ENCODE data around the gene SUPT5H. TPM values are rescaled to one million over a fixed set of nuclear protein-coding genes. Genes with fewer than 3 reads are reported as not detected.

Gene SUPT5H
- total and polyA plus RNA-seq, 2 of the 13 experiments (the other 11 are each of a cell fraction or from before 2014, with no cell fraction given): 48.2 to 51.7 TPM

DNA sequence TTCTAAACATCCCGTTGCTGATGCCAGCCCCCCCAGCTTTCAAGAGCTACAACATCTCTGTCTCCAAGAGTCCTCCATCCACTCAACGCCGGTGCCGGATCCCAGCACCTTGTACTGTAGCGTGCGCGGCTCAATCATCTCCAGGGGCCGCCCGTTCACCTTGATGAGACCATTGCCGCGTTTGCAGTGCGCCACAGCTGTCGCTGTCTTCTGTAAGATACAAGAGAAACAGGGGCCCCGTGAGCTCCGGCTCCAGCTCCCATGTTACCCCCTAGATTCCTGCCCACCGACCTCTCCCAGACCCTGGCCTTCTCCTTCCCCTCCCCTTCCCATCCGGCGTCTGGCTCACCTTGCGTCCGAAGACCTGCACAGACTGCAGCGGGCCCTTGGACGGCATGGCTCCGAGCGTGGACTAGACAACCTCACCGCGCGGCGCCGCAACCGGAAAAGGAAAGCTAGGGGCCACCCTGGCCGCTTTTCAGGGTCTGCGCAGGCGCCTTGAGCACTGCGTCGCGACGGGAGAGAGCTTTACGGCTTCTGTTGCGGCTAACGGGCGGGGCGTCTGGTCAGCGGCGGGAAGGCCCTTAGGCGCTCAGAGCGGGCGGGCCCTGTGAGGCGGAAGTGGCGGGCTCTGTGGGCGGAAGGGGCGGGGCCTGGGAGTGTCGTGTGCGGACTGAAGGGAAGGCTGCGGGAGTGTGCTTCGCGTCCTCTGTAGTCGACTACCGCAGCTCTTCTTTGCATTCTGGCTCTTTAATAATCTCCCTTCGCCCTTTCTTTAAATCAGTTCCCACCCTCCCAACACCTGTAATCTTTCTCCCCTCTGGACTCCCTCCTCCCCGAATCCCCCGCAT, 9.7 kb upstream of the SUPT5H start, which contains the start of gene RPS16 (continued):
- TF ChIP-seq, protein P1, sequence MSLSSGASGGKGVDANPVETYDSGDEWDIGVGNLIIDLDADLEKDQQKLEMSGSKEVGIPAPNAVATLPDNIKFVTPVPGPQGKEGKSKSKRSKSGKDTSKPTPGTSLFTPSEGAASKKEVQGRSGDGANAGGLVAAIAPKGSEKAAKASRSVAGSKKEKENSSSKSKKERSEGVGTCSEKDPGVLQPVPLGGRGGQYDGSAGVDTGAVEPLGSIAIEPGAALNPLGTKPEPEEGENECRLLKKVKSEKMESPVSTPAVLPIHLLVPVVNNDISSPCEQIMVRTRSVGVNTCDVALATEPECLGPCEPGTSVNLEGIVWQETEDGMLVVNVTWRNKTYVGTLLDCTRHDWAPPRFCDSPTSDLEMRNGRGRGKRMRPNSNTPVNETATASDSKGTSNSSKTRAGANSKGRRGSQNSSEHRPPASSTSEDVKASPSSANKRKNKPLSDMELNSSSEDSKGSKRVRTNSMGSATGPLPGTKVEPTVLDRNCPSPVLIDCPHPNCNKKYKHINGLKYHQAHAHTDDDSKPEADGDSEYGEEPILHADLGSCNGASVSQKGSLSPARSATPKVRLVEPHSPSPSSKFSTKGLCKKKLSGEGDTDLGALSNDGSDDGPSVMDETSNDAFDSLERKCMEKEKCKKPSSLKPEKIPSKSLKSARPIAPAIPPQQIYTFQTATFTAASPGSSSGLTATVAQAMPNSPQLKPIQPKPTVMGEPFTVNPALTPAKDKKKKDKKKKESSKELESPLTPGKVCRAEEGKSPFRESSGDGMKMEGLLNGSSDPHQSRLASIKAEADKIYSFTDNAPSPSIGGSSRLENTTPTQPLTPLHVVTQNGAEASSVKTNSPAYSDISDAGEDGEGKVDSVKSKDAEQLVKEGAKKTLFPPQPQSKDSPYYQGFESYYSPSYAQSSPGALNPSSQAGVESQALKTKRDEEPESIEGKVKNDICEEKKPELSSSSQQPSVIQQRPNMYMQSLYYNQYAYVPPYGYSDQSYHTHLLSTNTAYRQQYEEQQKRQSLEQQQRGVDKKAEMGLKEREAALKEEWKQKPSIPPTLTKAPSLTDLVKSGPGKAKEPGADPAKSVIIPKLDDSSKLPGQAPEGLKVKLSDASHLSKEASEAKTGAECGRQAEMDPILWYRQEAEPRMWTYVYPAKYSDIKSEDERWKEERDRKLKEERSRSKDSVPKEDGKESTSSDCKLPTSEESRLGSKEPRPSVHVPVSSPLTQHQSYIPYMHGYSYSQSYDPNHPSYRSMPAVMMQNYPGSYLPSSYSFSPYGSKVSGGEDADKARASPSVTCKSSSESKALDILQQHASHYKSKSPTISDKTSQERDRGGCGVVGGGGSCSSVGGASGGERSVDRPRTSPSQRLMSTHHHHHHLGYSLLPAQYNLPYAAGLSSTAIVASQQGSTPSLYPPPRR (CRISPR knock-in tag; IDR thresholded peaks at IDR 0.05; ENCODE audit: borderline replicate concordance): peak; percentile 83
- TF ChIP-seq ZKSCAN1 (IDR thresholded peaks at IDR 0.05; ENCODE audit: low read length): no peak
- peak; percentile 81; the same call in 1 of the 2 replicates for TF ChIP-seq SALL2 (CRISPR knock-in tag; IDR thresholded peaks at IDR 0.05)
- no peak for TF ChIP-seq ZNF737 (CRISPR knock-in tag; IDR thresholded peaks at IDR 0.05; ENCODE audit: borderline replicate concordance)
- no peak for TF ChIP-seq ZEB1 (IDR thresholded peaks at IDR 0.05; ENCODE audit: insufficient replicate concordance, low read depth)
- no peak for TF ChIP-seq ZFAT (CRISPR knock-in tag; conservative IDR thresholded peaks at IDR 0.05)
- peak; percentile 32; the same call in 1 of the 2 replicates for TF ChIP-seq BHLHE40 (IDR thresholded peaks at IDR 0.05; ENCODE audit: low read length)
- no peak for TF ChIP-seq SOX13 (IDR thresholded peaks at IDR 0.05)
- TF ChIP-seq SOX13 (CRISPR knock-in tag; conservative IDR thresholded peaks at IDR 0.05 in 1 of 2, IDR thresholded peaks at IDR 0.05 in 1 of 2): peak in 1 of 2 experiments; percentile 45; a peak in 1 of 4 replicates
- no peak for TF ChIP-seq ZNF7 (CRISPR knock-in tag; IDR thresholded peaks at IDR 0.05)
- TF ChIP-seq AKAP8 (CRISPR knock-in tag; IDR thresholded peaks at IDR 0.05): no peak; the same call in 1 of the 2 replicates
- TF ChIP-seq DR1 (CRISPR knock-in tag; IDR thresholded peaks at IDR 0.05): peak; percentile 97
- TF ChIP-seq MEIS1 (CRISPR knock-in tag; IDR thresholded peaks at IDR 0.05; ENCODE audit: borderline replicate concordance): peak; percentile 89
- TF ChIP-seq, protein P2, sequence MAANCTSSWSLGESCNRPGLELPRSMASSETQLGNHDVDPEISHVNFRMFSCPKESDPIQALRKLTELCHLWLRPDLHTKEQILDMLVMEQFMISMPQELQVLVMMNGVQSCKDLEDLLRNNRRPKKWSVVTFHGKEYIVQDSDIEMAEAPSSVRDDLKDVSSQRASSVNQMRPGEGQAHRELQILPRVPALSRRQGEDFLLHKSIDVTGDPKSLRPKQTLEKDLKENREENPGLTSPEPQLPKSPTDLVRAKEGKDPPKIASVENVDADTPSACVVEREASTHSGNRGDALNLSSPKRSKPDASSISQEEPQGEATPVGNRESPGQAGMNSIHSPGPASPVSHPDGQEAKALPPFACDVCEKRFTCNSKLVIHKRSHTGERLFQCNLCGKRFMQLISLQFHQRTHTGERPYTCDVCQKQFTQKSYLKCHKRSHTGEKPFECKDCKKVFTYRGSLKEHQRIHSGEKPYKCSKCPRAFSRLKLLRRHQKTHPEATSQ (CRISPR knock-in tag; IDR thresholded peaks at IDR 0.05; ENCODE audit: borderline replicate concordance): no peak
- TF ChIP-seq, protein P3, sequence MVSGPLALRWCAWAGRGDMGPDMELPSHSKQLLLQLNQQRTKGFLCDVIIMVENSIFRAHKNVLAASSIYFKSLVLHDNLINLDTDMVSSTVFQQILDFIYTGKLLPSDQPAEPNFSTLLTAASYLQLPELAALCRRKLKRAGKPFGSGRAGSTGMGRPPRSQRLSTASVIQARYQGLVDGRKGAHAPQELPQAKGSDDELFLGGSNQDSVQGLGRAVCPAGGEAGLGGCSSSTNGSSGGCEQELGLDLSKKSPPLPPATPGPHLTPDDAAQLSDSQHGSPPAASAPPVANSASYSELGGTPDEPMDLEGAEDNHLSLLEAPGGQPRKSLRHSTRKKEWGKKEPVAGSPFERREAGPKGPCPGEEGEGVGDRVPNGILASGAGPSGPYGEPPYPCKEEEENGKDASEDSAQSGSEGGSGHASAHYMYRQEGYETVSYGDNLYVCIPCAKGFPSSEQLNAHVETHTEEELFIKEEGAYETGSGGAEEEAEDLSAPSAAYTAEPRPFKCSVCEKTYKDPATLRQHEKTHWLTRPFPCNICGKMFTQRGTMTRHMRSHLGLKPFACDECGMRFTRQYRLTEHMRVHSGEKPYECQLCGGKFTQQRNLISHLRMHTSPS (CRISPR knock-in tag; IDR thresholded peaks at IDR 0.05; ENCODE audit: low read depth): no peak
- TF ChIP-seq RBM39 (IDR thresholded peaks at IDR 0.05; ENCODE audit: low read depth, low read length, poor library complexity, severe bottlenecking): peak; percentile 99
- peak; percentile 53; the same call in 1 of the 2 replicates for TF ChIP-seq MYNN (CRISPR knock-in tag; IDR thresholded peaks at IDR 0.05; ENCODE audit: low read depth)
- TF ChIP-seq ARNTL (CRISPR knock-in tag; IDR thresholded peaks at IDR 0.05): peak; percentile 83
- peak; percentile 94 for TF ChIP-seq ZC3H13 (CRISPR knock-in tag; IDR thresholded peaks at IDR 0.05)
- peak; percentile 63 for TF ChIP-seq ISL2 (CRISPR knock-in tag; IDR thresholded peaks at IDR 0.05)
- TF ChIP-seq ZNF350 (CRISPR knock-in tag; IDR thresholded peaks at IDR 0.05; ENCODE audit: borderline replicate concordance, low read depth): peak; percentile 94; the same call in 1 of the 2 replicates
- TF ChIP-seq MED1 (CRISPR knock-in tag; IDR thresholded peaks at IDR 0.05): peak; percentile 86
